ENCODE measurements around the gene AMIGO1.
"Not testable (repeated sequence)": the region's sequence is repeated elsewhere in the genome, so short reads cannot be mapped to it uniquely, and the experiment has no call there.

Gene AMIGO1

GRCh38 chr1:109485001-109485400 lies 24.5 kb downstream of the AMIGO1 start:
- Mint-ChIP-seq H3K4me1 (peaks cover 48% of the 10 kb centered on the region), H3K27me3 (peaks cover 9% of the 10 kb centered on the region), H3K9me3 (no peaks in the 10 kb centered on the region), H3K4me3 (peak overlapping the region; percentile 92 to 95), H3K27ac (peak overlapping the region; percentile 48 to 95)
- ATAC-seq (no peak), DNase-seq (no peak)

DNA sequence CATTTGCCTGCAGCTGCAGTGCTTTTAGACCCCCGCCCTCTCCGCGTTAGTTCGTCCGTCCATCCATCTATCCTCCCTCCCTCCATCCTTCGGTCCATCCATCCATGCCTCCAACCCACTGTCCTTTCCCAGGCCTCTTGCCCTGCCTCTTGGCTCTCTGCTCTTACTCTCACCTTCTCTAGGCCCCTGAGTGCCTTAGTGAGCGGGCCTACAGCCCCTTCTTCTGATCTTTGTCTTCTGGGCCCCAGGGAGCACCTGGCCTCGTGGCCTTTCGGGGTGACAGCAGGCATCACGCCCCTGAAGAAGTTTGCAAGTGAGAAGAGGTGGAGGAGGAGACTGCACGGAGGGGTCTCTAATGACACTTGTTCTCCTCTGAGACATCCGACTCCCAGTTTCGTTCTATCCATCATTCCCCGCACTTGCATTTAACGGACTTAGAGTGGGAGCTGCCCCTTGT lies 25.0 kb downstream of the AMIGO1 start:
- ATAC-seq (no peak), DNase-seq (no peak)
- Mint-ChIP-seq H3K27ac (peak overlapping the region; percentile 85 to 95), H3K9me3 (no peaks in the 10 kb centered on the region), H3K4me1 (peaks cover 48% of the 10 kb centered on the region), H3K27me3 (peaks cover 14% of the 10 kb centered on the region), H3K4me3 (peak overlapping the region; percentile 92 to 95)

GRCh38 chr1:109483672-109484518 lies 25.6 kb downstream of the AMIGO1 start, which contains the start of gene ATXN7L2:
ATXN7L2 (plus strand) TSS chr1:109483905; CDS start chr1:109483954, 49 bp downstream.
- peaks cover 20% of the 10 kb centered on the region for H3K27me3 Mint-ChIP-seq
- peak; percentile 91 to 93 for DNase-seq
- ATAC-seq: peak; percentile 79
- H3K4me1 Mint-ChIP-seq: peaks cover 51% of the 10 kb centered on the region
- peak within 1 kb of the TSS; percentile 92 to 95 for H3K4me3 Mint-ChIP-seq
- H3K9me3 Mint-ChIP-seq: no peaks in the 10 kb centered on the region
- peak within 1 kb of the TSS; percentile 95 for H3K27ac Mint-ChIP-seq

GRCh38 chr1:109482791-109483671 lies 26.5 kb downstream of the AMIGO1 start:
- Mint-ChIP-seq H3K4me1 (peaks cover 53% of the 10 kb centered on the region), H3K27ac (peak overlapping the region; percentile 81 to 95), H3K4me3 (peak overlapping the region; percentile 91 to 92), H3K9me3 (no peaks in the 10 kb centered on the region), H3K27me3 (peaks cover 29% of the 10 kb centered on the region)
- ATAC-seq (peak; percentile 73), DNase-seq (peak; percentile 58 to 69)

DNA sequence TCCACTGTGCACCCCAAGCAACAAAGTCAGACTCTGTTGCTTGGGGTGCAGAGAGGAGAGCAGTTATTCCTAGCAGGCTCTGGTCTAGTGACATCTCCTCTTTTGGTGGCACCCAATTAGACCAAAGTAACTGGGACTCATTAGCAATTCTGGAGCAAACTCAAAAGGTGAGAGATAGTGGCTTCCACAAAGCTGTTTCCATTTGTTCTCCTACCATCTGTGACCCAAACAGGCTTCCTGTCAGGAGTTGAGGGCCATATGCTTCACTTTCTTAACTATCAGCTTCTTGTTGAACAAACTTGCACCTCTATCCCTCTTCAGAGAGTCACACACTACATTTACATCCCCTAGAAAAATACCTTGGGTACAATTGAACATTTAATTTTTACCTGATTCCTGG lies 27.3 kb downstream of the AMIGO1 start:
- DNase-seq: no peak
- H3K27ac Mint-ChIP-seq: peak overlapping the region in 1 of 2 donors; percentile 78
- peaks cover 32% of the 10 kb centered on the region for H3K27me3 Mint-ChIP-seq
- peaks cover 46% of the 10 kb centered on the region for H3K4me1 Mint-ChIP-seq
- peak overlapping the region; percentile 20 to 92 for H3K4me3 Mint-ChIP-seq
- no peaks in the 10 kb centered on the region for H3K9me3 Mint-ChIP-seq
- no peak for ATAC-seq

GRCh38 chr1:109481646-109482045 lies 27.9 kb downstream of the AMIGO1 start:
- Mint-ChIP-seq H3K27ac (no peak overlapping the region), H3K27me3 (peaks cover 32% of the 10 kb centered on the region), H3K4me1 (peaks cover 44% of the 10 kb centered on the region), H3K9me3 (no peaks in the 10 kb centered on the region), H3K4me3 (no peak overlapping the region)
- no peak for ATAC-seq
- DNase-seq: no peak

DNA sequence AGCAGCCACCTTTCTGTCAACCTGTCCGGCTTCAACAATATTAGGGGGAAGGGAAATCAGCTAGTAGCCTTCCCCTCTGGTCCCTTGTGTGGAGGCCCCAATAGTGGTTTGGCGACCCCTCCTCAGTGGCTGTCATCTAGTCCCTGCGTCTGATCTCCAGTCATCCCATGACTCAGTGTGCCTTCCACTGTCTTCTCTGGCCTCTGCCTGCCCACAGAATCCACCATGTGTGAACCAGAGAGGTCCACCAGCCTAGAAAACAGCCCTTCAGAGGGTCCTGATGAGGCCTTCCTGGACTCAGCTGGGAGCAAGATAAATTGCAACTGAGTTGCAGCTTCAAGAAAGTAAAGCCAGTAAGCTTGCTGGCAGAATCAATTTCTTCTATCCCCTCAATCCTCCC lies 29.6 kb downstream of the AMIGO1 start:
- DNase-seq (no peak), ATAC-seq (no peak)
- H3K4me3 Mint-ChIP-seq: no peak overlapping the region
- H3K27me3 Mint-ChIP-seq: peaks cover 44% of the 10 kb centered on the region
- H3K9me3 Mint-ChIP-seq: no peaks in the 10 kb centered on the region
- peaks cover 29% of the 10 kb centered on the region for H3K4me1 Mint-ChIP-seq
- H3K27ac Mint-ChIP-seq: no peak overlapping the region

DNA sequence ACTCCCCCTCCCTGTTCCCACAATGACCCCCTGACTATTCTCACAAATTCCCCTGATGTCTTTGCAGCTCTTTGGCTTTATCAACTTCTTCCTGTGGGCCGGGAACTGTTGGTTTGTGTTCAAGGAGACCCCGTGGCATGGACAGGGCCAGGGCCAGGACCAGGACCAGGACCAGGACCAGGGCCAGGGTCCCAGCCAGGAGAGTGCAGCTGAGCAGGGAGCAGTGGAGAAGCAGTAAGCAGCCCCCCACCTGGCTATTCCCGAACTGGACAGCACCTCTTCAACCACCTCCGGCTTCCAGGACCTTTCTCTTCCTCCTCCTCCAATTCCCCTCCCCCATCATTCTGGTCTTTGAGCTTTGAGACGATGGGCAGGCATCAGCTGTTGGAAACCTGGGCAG lies 30.2 kb downstream of the AMIGO1 start:
- H3K9me3 Mint-ChIP-seq: no peaks in the 10 kb centered on the region
- H3K27ac Mint-ChIP-seq: no peak overlapping the region
- no peak for DNase-seq
- H3K4me1 Mint-ChIP-seq: peaks cover 23% of the 10 kb centered on the region
- H3K27me3 Mint-ChIP-seq: peaks cover 50% of the 10 kb centered on the region
- H3K4me3 Mint-ChIP-seq: no peak overlapping the region
- ATAC-seq: no peak

GRCh38 chr1:109478806-109479205 lies 30.7 kb downstream of the AMIGO1 start:
- Mint-ChIP-seq H3K27me3 (peaks cover 51% of the 10 kb centered on the region), H3K4me1 (peaks cover 20% of the 10 kb centered on the region), H3K4me3 (no peak overlapping the region), H3K27ac (no peak overlapping the region), H3K9me3 (no peaks in the 10 kb centered on the region)
- ATAC-seq (no peak), DNase-seq (no peak)

GRCh38 chr1:109477821-109478220 lies 31.7 kb downstream of the AMIGO1 start:
- ATAC-seq (no peak), DNase-seq (no peak)
- Mint-ChIP-seq H3K4me3 (no peak overlapping the region), H3K4me1 (peaks cover 13% of the 10 kb centered on the region), H3K9me3 (no peaks in the 10 kb centered on the region), H3K27ac (no peak overlapping the region), H3K27me3 (peaks cover 58% of the 10 kb centered on the region)

DNA sequence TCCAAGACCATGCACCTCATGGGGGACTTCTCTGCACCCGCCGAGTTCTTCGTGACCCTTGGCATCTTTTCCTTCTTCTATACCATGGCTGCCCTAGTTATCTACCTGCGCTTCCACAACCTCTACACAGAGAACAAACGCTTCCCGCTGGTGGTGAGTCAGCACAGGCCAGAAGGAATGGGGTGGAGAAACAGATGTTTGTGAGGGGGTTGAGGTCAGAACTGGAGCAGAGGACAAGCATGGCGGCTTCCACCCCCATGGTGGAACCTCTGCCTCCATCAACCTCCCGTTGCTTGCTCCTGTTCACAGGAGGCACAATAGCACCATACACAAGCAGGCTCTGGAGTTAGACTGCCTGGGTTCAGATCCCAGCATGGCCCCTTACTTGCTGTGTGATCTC lies 32.7 kb downstream of the AMIGO1 start:
- Mint-ChIP-seq H3K4me1 (peaks cover 5% of the 10 kb centered on the region), H3K4me3 (no peak overlapping the region), H3K27ac (no peak overlapping the region), H3K27me3 (peaks cover 65% of the 10 kb centered on the region), H3K9me3 (no peaks in the 10 kb centered on the region)
- ATAC-seq (no peak), DNase-seq (no peak)

DNA sequence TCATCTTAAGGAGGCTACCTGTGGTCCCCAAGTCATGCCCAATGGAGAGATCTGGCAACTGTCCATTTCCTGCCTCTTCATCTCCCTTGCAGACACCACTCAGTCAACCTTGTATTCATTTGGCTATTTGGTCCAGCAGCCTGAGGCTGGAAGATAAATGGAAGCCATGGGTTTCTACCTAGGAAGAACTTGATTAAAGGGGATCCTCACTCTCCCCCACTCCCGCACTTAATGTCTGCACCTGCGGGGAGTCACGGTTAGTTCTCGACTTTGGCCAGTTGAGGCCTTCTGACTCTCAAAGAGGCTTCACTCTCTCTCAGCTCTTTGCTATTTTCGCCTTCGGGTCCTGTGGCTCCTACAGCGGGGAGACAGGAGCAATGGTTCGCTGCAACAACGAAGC lies 34.3 kb downstream of the AMIGO1 start:
- DNase-seq (no peak), ATAC-seq (no peak)
- Mint-ChIP-seq H3K9me3 (no peaks in the 10 kb centered on the region), H3K4me3 (no peak overlapping the region), H3K27ac (no peak overlapping the region), H3K4me1 (peaks cover 5% of the 10 kb centered on the region), H3K27me3 (peaks cover 72% of the 10 kb centered on the region)

- H3K4me3 Mint-ChIP-seq: no peak overlapping the region
- DNase-seq: no peak
- no peak overlapping the region for H3K27ac Mint-ChIP-seq
- H3K4me1 Mint-ChIP-seq: peaks cover 5% of the 10 kb centered on the region
- no peaks in the 10 kb centered on the region for H3K9me3 Mint-ChIP-seq
- peaks cover 71% of the 10 kb centered on the region for H3K27me3 Mint-ChIP-seq
- no peak for ATAC-seq
Measured at GRCh38 chr1:109474697-109475096, 34.8 kb downstream of the AMIGO1 start.

- DNase-seq, H3K9me3 Mint-ChIP-seq, H3K4me3 Mint-ChIP-seq, ATAC-seq, H3K4me1 Mint-ChIP-seq: not testable (repeated sequence)
- peaks cover 65% of the 10 kb centered on the region for H3K27me3 Mint-ChIP-seq
- peak overlapping the region in 1 of 2 donors; percentile 48 for H3K27ac Mint-ChIP-seq
Measured at GRCh38 chr1:109473284-109474057, 36.1 kb downstream of the AMIGO1 start.

GRCh38 chr1:109472779-109473178 lies 36.7 kb downstream of the AMIGO1 start:
- ATAC-seq (no peak), DNase-seq (no peak)
- Mint-ChIP-seq H3K27me3 (peaks cover 65% of the 10 kb centered on the region), H3K4me3 (no peak overlapping the region), H3K27ac (no peak overlapping the region), H3K4me1 (peaks cover 13% of the 10 kb centered on the region), H3K9me3 (no peaks in the 10 kb centered on the region)
